ENCODE results near the gene U2AF1L4.
A peak's percentile ranks its signal among the peaks of the same experiment; 100 is the strongest.

Gene U2AF1L4

DNA sequence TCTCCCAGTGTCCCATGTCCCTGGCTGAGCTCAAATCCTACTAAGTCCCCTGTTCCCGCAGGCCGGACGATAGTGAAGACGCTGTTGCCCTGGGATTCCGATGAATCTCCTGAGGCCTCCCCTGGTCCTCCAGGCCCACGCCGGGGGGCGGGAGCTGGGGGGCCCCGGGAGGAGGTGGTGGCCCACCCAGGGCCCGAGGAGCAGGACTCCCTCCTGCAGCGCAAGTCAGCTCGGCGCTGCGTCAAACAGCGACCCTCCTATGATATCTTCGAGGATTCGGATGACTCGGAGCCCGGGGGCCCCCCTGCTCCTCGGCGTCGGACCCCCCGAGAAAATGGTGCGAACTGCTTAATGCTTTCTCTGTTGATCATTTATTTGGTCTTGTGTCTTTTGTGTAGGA, 21.5 kb downstream of the U2AF1L4 start:
- no peak for DNase-seq

DNA sequence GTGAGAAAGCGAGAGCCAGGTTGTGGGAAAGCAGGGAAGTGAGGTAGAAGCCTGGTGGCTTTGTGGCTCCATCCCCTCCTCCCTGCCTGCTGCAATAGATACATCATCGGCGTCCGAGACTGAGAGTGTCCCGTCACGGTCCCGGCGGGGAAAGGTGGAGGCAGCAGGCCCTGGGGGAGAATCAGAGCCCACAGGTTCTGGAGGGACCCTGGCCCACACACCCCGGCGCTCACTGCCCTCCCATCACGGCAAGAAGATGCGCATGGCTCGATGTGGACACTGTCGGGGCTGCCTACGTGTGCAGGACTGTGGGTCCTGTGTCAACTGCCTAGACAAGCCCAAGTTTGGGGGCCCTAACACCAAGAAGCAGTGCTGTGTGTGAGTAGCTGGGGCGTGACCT, 22.3 kb downstream of the U2AF1L4 start:
- DNase-seq: no peak

DNA sequence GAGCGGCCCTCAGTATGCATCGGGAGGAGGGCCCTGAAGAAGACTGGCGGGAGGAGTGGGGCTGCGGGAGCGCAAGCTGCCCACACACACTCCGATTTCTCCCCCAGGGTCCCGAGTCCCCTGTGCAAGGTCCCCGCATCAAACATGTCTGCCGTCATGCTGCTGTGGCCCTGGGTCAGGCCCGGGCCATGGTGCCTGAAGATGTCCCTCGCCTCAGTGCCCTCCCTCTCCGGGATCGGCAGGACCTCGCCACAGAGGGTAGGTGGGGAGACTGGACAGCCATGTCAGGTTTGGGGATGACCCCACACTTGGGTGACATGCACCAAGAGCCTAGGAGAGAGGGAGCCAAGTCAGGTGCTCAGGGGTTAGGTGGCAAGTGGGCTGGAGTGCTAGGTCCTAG, 22.8 kb downstream of the U2AF1L4 start:
- no peak for DNase-seq

DNA sequence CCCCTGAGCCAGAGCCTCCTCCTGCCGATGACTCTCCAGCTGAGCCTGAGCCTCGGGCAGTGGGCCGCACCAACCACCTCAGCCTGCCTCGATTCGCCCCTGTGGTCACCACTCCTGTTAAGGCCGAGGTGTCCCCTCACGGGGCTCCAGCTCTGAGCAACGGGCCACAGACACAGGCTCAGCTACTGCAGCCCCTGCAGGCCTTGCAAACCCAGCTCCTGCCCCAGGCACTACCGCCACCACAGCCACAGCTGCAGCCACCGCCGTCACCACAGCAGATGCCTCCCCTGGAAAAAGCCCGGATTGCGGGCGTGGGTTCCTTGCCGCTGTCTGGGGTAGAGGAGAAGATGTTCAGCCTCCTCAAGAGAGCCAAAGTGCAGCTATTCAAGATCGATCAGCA, 23.8 kb downstream of the U2AF1L4 start:
- DNase-seq: no peak

DNA sequence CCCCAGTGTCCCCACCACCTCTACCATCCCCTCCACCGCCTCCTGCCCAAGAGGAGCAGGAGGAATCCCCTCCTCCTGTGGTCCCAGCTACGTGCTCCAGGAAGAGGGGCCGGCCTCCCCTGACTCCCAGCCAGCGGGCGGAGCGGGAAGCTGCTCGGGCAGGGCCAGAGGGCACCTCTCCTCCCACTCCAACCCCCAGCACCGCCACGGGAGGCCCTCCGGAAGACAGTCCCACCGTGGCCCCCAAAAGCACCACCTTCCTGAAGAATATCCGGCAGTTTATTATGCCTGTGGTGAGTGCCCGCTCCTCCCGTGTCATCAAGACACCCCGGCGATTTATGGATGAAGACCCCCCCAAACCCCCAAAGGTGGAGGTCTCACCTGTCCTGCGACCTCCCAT, 24.6 kb downstream of the U2AF1L4 start:
- no peak for DNase-seq

DNA sequence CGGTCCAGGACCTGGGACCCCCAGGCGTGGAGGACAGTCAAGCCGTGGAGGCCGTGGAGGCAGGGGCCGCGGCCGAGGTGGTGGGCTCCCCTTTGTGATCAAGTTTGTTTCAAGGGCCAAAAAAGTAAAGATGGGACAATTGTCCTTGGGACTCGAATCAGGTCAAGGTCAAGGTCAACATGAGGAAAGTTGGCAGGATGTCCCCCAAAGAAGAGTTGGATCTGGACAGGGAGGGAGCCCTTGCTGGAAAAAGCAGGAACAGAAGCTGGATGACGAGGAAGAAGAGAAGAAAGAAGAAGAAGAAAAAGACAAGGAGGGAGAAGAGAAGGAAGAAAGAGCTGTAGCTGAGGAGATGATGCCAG, 25.1 kb downstream of the U2AF1L4 start:
- DNase-seq: no peak

DNA sequence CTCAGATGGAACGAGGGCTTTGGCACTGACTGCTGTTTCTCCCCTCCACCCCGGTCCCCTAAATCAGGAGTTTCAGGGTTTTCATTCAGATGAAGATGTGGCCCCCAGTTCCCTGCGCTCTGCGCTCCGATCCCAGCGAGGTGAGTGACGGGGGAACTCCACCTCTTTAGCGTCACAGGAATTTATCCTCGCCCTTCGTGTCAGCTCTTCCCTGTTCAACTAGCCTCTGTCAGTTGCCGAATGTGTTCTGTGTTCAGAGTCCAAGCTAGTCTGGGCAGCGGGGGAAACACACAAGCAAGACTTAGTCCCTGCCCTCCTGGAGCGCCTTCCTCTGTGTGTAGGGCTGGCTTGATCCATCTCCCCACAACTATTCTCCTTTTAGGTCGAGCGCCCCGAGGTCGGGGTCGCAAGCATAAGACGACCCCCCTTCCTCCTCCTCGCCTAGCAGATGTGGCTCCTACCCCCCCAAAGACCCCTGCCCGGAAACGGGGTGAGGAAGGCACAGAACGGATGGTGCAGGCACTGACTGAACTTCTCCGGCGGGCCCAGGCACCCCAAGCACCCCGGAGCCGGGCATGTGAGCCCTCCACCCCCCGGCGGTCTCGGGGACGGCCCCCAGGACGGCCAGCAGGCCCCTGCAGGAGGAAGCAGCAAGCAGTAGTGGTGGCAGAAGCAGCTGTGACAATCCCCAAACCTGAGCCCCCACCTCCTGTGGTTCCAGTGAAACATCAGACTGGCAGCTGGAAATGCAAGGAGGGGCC, 25.6 kb downstream of the U2AF1L4 start:
- DNase-seq: no peak

DNA sequence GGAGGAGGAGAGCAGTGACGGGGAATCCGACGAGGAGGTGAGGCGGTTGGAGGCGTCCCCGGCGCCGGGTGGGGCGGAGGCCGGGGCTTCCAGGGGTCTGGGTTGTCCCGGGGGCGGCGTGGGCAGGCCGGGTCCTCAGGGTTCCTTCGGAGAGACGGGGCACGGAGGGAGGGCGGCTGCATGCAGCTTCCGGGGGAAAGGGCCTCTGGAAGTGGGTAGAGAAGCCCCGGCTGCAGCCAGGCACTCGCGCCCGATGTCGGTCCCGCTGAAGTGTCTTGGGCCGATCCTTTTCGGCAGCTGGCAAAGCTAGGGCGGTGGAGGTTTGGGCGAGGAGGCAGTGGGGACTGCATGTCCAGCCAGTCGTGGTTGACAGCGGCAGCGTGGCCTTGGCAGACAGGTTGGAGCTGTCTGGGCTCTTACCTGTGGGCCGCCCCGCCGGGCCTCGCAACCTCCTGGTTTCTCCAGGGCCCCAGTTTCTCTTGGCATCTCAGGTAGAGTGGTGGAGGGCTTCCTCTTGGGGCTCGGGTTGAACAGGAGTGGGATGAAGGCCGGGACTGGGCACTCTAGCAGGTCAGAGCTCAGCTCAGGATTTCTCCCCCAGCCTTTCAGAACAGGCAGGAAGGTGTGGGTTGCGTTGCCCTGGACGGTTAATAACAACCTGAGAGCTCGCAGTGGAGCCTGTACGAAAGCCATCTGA, 26.7 kb downstream of the U2AF1L4 start:
- DNase-seq: no peak

DNA sequence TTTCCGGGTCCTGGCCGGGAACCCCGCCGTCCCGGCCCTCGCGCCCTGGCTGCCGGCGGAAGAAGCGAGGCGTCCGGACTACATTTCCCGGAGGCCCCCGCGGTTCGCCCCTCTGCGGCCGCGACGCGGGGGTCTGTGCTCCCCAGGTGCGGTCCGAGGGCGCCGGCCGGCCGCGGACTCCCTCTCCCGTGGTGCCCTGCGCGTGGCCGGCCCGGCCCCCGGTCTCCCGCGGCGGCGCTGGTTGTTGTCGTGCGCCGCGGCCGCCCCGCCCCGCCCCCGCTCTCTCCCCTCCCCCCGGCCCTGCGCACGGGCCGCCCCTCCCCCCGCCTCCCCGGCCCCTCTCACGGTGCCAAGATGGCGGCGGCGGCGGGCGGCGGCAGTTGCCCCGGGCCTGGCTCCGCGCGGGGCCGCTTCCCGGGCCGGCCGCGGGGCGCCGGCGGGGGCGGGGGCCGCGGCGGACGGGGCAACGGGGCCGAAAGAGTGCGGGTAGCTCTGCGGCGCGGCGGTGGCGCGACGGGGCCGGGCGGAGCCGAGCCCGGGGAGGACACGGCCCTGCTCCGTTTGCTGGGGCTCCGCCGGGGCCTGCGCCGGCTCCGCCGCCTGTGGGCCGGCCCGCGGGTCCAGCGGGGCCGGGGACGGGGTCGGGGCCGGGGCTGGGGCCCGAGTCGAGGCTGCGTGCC, 27.4 kb downstream of the U2AF1L4 start, which contains the start of gene KMT2B:
Gene KMT2B (plus strand): TSS at position 339 of the 680 bp plus-strand sequence. CDS start 16 bp downstream, at position 355.
- peak; percentile 97 for DNase-seq

DNA sequence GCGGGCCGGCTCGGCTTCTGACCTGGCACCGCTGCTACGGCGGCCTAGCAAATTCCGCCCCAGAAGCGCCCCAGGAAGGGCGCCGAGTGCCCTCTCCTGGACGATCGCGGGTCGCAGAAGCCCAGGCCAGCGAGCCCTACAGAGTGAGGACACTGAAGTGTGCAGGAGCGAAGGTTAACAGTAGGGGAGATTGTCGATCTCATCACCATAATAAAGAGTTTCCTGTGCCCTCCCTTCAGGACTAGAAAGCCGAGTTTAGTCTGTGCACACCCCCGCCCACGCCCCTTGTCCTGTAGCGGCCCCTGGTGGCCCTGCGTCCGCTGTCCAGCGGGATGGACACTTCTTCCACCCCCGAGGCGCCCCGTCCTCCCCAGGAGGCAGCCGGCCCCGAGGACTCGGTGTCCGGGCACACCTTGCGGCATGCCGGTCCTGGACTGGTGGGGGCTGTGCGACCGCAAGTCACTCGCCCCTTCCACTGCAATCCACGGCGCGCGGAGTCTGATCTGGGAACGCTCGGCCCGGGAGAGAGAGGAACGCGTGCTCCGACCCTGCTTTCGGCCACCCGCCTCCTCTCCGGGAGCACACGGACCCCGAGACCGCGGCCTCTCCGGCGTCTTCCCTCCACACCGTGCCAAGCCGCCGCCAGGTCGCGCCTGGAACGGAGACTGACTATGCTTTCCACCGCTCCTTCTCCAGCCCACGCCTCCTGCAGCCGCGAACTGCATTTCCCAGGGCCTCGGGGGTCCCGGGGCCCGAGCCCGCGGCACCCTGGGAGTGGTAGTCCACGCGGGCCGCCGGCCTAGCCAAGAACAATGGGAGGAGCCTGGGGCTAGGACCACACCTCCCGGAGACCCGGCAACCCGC, 28.2 kb downstream of the U2AF1L4 start:
- DNase-seq: peak; percentile 78

DNA sequence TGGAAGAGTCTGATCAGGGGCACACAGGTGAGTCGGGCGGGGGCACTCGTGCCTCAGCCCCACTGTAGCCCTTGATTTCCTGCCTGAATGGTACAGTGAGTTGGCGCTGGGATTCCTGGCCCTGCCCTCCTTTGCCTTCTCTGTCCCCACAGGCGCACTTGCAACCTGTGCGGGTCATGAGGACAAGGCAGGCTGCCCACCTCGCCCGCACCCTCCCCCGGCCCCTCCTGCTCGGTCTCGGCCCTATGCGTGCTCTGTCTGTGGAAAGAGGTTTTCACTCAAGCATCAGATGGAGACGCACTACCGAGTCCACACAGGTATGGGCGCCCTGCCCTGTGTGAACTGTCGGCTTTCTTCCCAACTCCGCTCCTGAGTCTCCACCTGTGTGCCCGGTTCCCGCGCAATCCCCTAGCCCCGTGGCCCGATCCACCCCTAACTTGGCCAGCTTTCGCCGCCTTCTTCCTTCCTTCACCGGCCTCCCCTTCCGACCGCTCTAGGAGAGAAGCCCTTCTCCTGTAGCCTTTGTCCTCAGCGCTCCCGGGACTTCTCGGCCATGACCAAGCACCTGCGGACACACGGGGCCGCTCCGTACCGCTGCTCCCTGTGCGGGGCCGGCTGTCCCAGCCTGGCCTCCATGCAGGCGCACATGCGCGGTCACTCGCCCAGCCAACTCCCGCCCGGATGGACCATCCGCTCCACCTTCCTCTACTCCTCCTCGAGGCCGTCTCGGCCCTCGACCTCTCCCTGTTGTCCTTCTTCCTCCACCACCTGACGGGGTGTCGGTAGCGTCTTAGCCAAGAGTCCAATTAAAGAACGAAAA, 29.0 kb downstream of the U2AF1L4 start:
- DNase-seq: no peak

DNA sequence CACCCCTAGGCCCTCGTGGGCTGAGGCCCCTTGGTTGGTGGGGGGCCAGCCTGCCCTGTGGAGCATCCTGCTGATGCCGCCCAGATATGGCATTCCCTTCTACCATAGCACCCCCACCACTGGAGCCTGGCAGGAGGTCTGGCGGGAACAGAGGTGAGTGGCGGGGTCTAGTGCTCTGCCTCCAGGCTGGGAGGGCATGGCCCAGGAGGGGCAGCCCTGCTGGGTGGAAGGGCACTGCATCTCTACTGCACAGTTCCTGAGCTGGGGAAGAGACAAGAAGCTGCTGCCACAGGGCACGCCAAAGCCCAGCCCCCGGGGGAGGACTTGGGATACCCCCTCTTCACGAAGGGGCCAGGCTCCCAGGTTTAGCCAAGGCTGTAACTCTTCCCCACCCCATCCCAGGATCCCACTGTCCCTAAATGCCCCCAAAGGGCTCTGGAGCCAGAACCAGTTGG, 29.8 kb downstream of the U2AF1L4 start:
- no peak for DNase-seq

DNA sequence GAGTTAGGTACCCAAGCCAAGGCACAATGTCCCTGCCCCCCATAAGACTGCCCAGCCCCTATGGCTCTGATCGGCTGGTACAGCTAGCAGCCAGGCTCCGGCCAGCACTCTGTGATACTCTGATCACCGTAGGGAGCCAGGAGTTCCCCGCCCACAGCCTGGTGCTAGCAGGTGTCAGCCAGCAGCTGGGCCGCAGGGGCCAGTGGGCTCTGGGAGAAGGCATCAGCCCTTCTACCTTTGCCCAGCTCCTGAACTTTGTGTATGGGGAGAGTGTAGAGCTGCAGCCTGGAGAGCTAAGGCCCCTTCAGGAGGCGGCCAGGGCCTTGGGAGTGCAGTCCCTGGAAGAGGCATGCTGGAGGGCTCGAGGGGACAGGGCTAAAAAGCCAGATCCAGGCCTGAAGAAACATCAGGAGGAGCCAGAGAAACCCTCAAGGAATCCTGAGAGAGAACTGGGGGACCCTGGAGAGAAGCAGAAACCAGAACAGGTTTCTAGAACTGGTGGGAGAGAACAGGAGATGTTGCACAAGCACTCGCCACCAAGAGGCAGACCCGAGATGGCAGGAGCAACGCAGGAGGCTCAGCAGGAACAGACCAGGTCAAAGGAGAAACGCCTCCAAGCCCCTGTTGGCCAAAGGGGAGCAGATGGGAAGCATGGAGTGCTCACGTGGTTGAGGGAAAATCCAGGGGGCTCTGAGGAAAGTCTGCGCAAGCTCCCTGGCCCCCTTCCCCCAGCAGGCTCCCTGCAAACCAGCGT, 30.4 kb downstream of the U2AF1L4 start:
- DNase-seq: no peak

DNA sequence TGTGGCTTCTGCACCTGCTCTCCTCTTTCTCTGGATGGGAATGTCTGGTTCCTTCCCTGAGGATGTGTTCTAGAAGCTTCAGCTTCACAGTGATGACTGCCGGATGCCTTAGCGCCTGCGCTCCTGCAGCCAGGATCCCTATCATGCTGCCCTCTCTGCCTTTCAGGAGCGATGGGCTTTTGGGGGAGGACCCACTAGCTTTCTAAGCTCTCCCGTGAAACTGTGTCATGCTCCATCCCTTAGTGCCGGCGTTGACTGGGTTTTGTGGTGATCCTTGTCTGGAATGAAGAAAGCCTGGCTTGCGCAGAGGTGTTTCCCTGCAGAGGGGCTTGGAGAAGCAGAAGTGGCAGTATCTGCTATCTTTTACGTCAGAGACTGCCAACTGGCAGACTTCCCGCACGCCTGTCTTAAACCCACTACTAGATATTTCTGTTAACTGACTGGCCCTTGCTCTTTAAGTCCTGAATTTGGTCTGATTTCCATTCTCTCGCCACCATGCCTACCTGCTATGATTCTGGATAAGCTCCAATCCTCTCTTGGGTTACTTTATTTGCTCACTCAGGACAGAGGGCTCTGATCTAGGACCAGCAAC, 31.2 kb downstream of the U2AF1L4 start:
- DNase-seq: no peak

DNA sequence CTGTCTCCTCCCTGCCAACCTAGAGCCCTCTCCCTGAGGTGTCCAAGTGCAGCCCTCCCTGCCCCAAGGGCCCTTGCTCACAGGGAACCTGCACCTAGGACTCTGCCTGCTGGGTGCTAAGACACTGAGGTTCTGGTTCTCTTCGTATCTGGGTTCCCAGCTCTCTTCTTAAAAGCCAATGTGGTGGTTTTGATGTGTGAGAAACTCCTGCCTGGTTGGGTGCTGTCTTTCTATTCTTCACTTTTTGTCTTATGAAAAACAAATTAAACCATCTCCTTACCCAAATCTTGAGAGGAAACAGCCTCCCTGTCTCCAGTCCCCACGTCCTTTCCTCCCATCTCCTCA, 31.7 kb downstream of the U2AF1L4 start:
- DNase-seq: no peak

DNA sequence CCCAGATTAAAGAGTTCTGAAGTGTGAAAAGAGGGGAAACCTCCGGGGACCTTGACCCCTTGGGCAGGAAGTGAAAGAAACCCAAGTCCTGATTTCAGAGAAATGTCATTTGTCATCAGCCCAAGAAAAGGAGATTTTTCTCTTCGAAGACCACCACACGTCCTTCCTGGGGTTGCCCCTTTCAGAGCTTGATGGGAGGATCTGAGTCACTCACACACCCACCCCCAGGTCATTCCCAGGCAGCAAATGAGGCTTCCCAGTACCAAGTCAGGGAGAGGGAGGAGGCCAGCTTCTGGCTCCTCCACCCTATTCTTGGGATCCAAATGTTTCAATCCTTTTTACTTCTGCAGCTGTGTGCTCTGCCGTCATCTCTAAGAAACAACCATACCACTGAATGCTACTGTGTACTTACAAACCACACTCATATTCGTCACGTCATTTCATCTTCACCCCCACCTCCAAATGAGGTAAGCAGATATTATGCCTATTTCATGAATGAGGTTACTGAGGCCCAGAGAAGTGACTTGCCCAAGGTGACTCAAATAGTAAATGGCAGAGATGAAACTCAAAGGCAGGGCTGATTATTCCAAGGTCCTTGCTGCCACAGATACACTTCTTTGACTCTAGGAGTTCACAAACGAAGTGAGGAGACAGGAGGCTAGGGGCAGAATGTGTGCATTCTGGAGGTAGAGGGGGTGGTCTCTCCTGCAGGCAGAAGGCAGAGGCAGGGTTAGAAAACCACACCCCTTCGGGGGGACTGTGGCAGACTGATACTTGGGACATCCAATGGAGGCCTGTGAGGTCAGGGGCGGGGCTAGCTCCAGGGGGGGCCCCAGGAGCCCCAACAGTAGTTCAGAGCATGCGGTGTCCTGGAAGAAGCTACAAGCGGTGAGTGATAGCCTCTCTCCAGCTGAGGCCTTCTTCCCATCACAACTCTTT, 32.4 kb downstream of the U2AF1L4 start:
- no peak for DNase-seq

DNA sequence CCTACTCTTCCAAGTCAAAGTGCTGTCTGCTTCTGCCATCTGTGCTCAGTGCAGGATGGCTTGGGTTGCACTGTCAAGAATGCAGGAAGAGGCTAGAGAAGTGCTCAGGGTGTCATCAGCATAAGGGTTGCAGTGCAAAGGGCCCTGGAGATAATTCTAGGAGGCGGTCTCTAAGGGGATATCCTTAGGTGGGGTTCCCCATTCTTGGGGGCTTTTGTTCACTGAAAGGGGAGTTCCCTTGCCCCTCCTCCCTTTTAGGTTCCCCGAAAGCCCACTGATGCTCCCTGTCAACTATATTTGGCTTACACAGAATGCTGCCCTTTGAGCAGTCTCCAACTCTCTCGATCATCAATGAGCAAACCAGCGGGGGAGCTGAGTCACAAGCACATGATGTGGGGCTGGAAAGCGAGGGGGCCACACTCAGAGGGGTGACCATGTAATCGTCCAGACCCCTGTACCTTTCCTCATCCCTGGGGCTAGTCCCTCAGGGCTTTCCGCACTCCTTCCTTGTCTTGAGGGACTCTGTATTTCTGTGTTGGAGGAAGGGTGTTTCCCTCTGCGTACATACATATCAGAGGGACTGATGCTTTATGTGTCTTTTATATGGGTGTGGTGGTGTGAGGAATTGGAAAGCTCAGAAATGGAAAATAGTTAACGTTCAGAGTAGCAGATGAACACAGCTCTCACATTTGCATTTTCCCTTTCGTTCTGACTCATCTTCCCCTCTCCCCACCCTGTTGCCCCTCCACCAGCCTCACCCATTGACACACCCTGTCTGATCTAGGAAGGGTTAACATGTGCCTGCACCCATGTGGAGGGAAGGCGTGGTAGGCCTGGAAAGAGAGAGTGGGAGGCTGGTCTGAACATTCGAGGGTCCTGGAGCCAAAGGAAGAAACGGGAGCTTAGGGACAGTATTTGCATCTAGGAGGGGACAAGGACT, 34.2 kb downstream of the U2AF1L4 start:
- DNase-seq: no peak

DNA sequence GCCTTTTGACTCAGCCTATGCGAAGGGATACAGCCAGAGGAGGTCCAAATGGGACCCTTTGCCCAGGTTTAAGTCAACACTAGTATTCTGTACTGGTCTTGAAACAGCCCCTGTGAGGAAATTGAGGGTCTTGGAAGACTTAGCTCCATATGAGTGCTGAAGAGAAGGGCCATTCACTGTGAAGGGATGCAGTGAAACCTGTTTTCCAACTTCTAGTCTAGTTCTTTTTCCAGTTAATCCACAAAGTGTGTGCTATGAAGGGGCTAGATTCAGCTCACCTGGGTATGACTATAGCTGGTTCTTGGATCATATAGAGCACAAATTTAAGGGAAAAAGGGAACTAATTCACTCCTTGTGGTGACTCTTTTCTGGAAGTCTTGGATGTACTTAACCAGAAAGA, 36.8 kb downstream of the U2AF1L4 start:
- no peak for DNase-seq

DNA sequence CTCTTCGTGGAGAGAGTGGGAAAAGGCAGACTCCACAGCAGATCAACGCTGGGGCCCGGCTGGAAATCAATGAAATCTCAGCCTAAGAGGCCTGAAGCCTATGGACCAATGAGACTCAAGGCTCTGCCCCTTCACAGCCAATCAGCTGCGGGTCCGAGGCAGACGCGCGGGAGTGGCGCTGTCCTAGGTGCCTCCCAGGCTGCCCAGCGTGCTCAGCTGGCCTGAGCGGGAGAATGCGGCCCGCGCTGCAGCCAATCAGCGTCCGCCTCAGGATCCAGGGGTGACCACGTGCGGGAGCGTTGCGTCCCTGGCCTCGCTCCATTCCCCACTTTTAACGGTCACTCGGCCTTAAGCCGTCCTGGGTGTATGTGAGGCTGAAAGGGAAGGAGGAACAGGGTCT, 41.0 kb downstream of the U2AF1L4 start, which contains the start of gene ZBTB32:
Gene ZBTB32 (plus strand): TSS at position 341 of the 400 bp plus-strand sequence. CDS start 10,069 bp downstream, outside the sequence.
- DNase-seq: peak; percentile 52
